ENCODE measurements around the gene ASPSCR1.

Gene ASPSCR1

DNA sequence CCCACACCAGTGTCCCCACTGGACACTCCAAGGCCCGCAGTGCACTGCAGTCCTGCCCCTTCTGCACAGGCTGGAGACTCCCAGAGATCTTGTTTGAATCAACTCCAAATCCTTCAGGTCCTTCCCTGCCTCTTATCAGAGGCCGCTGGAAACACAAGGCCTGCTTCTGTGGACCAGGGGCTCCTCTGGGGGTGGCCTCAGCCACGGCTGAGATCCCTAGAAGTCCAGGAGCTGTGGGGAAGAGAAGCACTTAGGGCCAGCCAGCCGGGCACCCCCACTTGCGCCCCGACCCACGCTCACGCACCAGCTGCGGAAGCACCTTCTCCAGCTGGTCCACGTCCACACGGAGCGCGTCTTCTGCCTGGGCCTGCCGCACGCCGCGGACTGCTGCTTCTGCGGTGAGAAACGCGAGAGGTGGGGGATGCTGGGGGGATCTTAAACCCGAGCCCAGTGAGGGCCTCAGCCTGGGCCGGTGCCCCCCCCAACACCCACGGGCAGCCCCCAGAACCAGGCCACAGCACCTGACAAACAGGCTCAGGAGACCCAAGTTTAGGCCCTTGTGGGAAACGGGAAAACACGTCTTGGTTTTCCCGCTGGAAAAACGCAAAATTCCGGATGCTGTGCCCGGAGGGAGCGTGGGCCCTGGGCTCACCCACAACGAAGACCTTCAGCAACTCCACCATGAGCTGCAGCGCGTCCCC, 41.7 kb downstream of the ASPSCR1 start:
- Histone ChIP-seq H2BK12ac (ENCODE audit: low read length) (no peak overlapping the region), H3K9ac (ENCODE audit: low read depth, low read length, poor library complexity) (peak overlapping the region; percentile 21), H3K23ac (ENCODE audit: low read depth, low read length, poor library complexity) (peak overlapping the region; percentile 55), H3K9me3 (replicated peaks in 1 of 2; ENCODE audit: control insufficient read depth in 2 of 2, insufficient read depth in 1 of 2, low read depth in 1 of 2, low read length in 2 of 2) (no peaks in the 10 kb centered on the region), H3K18ac (ENCODE audit: low read length) (no peak overlapping the region), H3K14ac (ENCODE audit: low read length) (no peak overlapping the region), H2BK15ac (ENCODE audit: low read length) (no peak overlapping the region), H3K4me1 (ENCODE audit: control insufficient read depth in 2 of 2, insufficient read depth in 1 of 2, low read depth in 1 of 2, low read length in 2 of 2) (peaks cover 8 to 16% of the 10 kb centered on the region in 2 donors), H2AK5ac (ENCODE audit: low read depth, low read length) (peak overlapping the region; percentile 53), H3K27ac (replicated peaks; ENCODE audit: low read length) (no peak overlapping the region), H2AFZ (ENCODE audit: low read length) (no peak overlapping the region), H3K79me1 (ENCODE audit: low read depth, low read length) (peaks cover 26% of the 10 kb centered on the region), H2BK5ac (ENCODE audit: low read length) (no peak overlapping the region), H2BK120ac (ENCODE audit: low read depth, low read length) (peak overlapping the region; percentile 61), H3K36me3 (replicated peaks in 1 of 2; ENCODE audit: control insufficient read depth in 2 of 2, insufficient read depth in 2 of 2, low read length in 2 of 2) (peaks cover 6 to 27% of the 10 kb centered on the region in 2 donors), H4K91ac (ENCODE audit: low read depth, low read length, poor library complexity) (no peak overlapping the region), H3K27me3 (ENCODE audit: control insufficient read depth in 3 of 3, insufficient read depth in 3 of 3, low read depth in 1 of 3, low read length in 3 of 3) (no peaks in the 10 kb centered on the region), H4K8ac (ENCODE audit: low read depth, low read length) (no peak overlapping the region), H3K4me3 (ENCODE audit: low read length in 2 of 2) (no peak overlapping the region), H3K4ac (ENCODE audit: low read length) (peak overlapping the region; percentile 10), H3K4me2 (ENCODE audit: insufficient read depth, low read length, poor library complexity, severe bottlenecking) (no peak overlapping the region)
- DNase-seq (ENCODE audit: low spot score), result no peak
- no CpG with 5 or more reads among the region's 33 CpGs for WGBS, 2 donors (ENCODE audit: extremely low coverage in 2 of 2, insufficient read length in 2 of 2, insufficient replicate concordance in 1 of 2)

GRCh38 chr17:82019690-82020571, 42.5 kb downstream of the ASPSCR1 start:
- Histone ChIP-seq H3K4ac (ENCODE audit: low read length) (peak overlapping the region; percentile 10), H3K4me2 (ENCODE audit: insufficient read depth, low read length, poor library complexity, severe bottlenecking) (no peak overlapping the region), H2BK5ac (ENCODE audit: low read length) (peak overlapping the region; percentile 84), H2AK5ac (ENCODE audit: low read depth, low read length) (peak overlapping the region; percentile 88), H2BK120ac (ENCODE audit: low read depth, low read length) (no peak overlapping the region), H3K14ac (ENCODE audit: low read length) (no peak overlapping the region), H2AFZ (ENCODE audit: low read length) (no peak overlapping the region), H3K4me1 (ENCODE audit: control insufficient read depth in 2 of 2, insufficient read depth in 1 of 2, low read depth in 1 of 2, low read length in 2 of 2) (peaks cover 9 to 19% of the 10 kb centered on the region in 2 donors), H3K79me1 (ENCODE audit: low read depth, low read length) (peaks cover 27% of the 10 kb centered on the region), H3K4me3 (ENCODE audit: low read length in 2 of 2) (peak overlapping the region in 1 of 2 donors; percentile 9), H3K23ac (ENCODE audit: low read depth, low read length, poor library complexity) (no peak overlapping the region), H3K18ac (ENCODE audit: low read length) (peak overlapping the region; percentile 44), H3K36me3 (replicated peaks in 1 of 2; ENCODE audit: control insufficient read depth in 2 of 2, insufficient read depth in 2 of 2, low read length in 2 of 2) (peaks cover 6 to 28% of the 10 kb centered on the region in 2 donors), H3K9ac (ENCODE audit: low read depth, low read length, poor library complexity) (peak overlapping the region; percentile 77), H4K8ac (ENCODE audit: low read depth, low read length) (no peak overlapping the region), H2BK12ac (ENCODE audit: low read length) (no peak overlapping the region), H3K27me3 (ENCODE audit: control insufficient read depth in 3 of 3, insufficient read depth in 3 of 3, low read depth in 1 of 3, low read length in 3 of 3) (no peaks in the 10 kb centered on the region), H4K91ac (ENCODE audit: low read depth, low read length, poor library complexity) (no peak overlapping the region), H3K27ac (replicated peaks; ENCODE audit: low read length) (peak overlapping the region; percentile 22), H3K9me3 (replicated peaks in 1 of 2; ENCODE audit: control insufficient read depth in 2 of 2, insufficient read depth in 1 of 2, low read depth in 1 of 2, low read length in 2 of 2) (no peaks in the 10 kb centered on the region), H2BK15ac (ENCODE audit: low read length) (peak overlapping the region; percentile 9)
- DNase-seq (ENCODE audit: low spot score), result peak; percentile 56
- no CpG with 5 or more reads among the region's 34 CpGs for WGBS, 2 donors (ENCODE audit: extremely low coverage in 2 of 2, insufficient read length in 2 of 2, insufficient replicate concordance in 1 of 2)

- no peak overlapping the region for H3K4ac ChIP-seq (ENCODE audit: low read length)
- no peak overlapping the region for H2BK120ac ChIP-seq (ENCODE audit: low read depth, low read length)
- no peak overlapping the region for H3K23ac ChIP-seq (ENCODE audit: low read depth, low read length, poor library complexity)
- H3K27ac ChIP-seq (replicated peaks; ENCODE audit: low read length), result peak overlapping the region; percentile 22
- H2AFZ ChIP-seq (ENCODE audit: low read length), result no peak overlapping the region
- H3K9me3 ChIP-seq (replicated peaks in 1 of 2; ENCODE audit: control insufficient read depth in 2 of 2, insufficient read depth in 1 of 2, low read depth in 1 of 2, low read length in 2 of 2), result no peaks in the 10 kb centered on the region
- no peak overlapping the region for H4K91ac ChIP-seq (ENCODE audit: low read depth, low read length, poor library complexity)
- H3K36me3 ChIP-seq (replicated peaks in 1 of 2; ENCODE audit: control insufficient read depth in 2 of 2, insufficient read depth in 2 of 2, low read length in 2 of 2), result peaks cover 8 to 33% of the 10 kb centered on the region in 2 donors
- no peak overlapping the region for H3K4me2 ChIP-seq (ENCODE audit: insufficient read depth, low read length, poor library complexity, severe bottlenecking)
- no peak for DNase-seq (ENCODE audit: low spot score)
- H3K79me1 ChIP-seq (ENCODE audit: low read depth, low read length), result peaks cover 27% of the 10 kb centered on the region
- WGBS, 2 donors (ENCODE audit: extremely low coverage in 2 of 2, insufficient read length in 2 of 2, insufficient replicate concordance in 1 of 2), result no CpG with 5 or more reads among the region's 14 CpGs
- H2BK15ac ChIP-seq (ENCODE audit: low read length), result no peak overlapping the region
- H3K4me3 ChIP-seq (ENCODE audit: low read length in 2 of 2), result peak overlapping the region in 1 of 2 donors; percentile 81
- H4K8ac ChIP-seq (ENCODE audit: low read depth, low read length), result no peak overlapping the region
- H3K14ac ChIP-seq (ENCODE audit: low read length), result no peak overlapping the region
- no peaks in the 10 kb centered on the region for H3K27me3 ChIP-seq (ENCODE audit: control insufficient read depth in 3 of 3, insufficient read depth in 3 of 3, low read depth in 1 of 3, low read length in 3 of 3)
- no peak overlapping the region for H3K18ac ChIP-seq (ENCODE audit: low read length)
- peak overlapping the region; percentile 88 for H2AK5ac ChIP-seq (ENCODE audit: low read depth, low read length)
- no peak overlapping the region for H2BK12ac ChIP-seq (ENCODE audit: low read length)
- H3K4me1 ChIP-seq (ENCODE audit: control insufficient read depth in 2 of 2, insufficient read depth in 1 of 2, low read depth in 1 of 2, low read length in 2 of 2), result peaks cover 9 to 19% of the 10 kb centered on the region in 2 donors
- H2BK5ac ChIP-seq (ENCODE audit: low read length), result peak overlapping the region; percentile 84
- no peak overlapping the region for H3K9ac ChIP-seq (ENCODE audit: low read depth, low read length, poor library complexity)
Observed at GRCh38 chr17:82020572-82021106, 43.2 kb downstream of the ASPSCR1 start.

Measured in neuronal stem cell (in vitro differentiated cells).